Heart left ventricle (tissue), 16 donors: Measurements from ENCODE around the gene GNG7. TPM values are rescaled to one million over a fixed set of nuclear protein-coding genes. Genes with fewer than 3 reads are reported as not detected.
A peak's percentile ranks its signal among the peaks of the same experiment; 100 is the strongest.

Experiments
- ATAC-seq, 4 donors: fragments of 200-7000 bp; cut with Tn5 transposase; one replicate each; pipeline ENCODE4 v1.9.1; 2020 to 2022; ENCODE audit warnings: moderate library complexity in 4 of 4, mild to moderate bottlenecking in 3 of 4, moderate number of reproducible peaks in 1 of 4
- DNase-seq, 5 donors: peaks; one replicate each; pipeline ENCODE4 v3.0.0-alpha.2; 2020
- H3K27ac ChIP-seq, 12 donors: fragments of 200-600 bp; sonication (generic) in 4 of 12; one replicate each; pipeline versions ENCODE4 v1.5.0 to v1.8.0; 2016 to 2022; ENCODE audit warnings: mild to moderate bottlenecking in 2 of 12
- H3K27me3 ChIP-seq, 9 donors: fragments of 200-600 bp; sonication (generic) in 2 of 9; one replicate each; pipeline versions ENCODE4 v1.5.1 to v1.8.0; 2016 to 2022; ENCODE audit warnings: mild to moderate bottlenecking in 3 of 9
- H3K36me3 ChIP-seq, 9 donors: fragments of 200-600 bp; sonication (generic) in 2 of 9; one replicate each; pipeline versions ENCODE4 v1.5.0 to v1.8.0; 2018 to 2022; ENCODE audit warnings: mild to moderate bottlenecking in 2 of 9
- H3K4me1 ChIP-seq, 12 donors: fragments of 200-600 bp; sonication (generic) in 4 of 12; one replicate each; pipeline versions ENCODE4 v1.5.0 to v1.8.0; 2016 to 2022; ENCODE audit warnings: mild to moderate bottlenecking in 3 of 12
- H3K4me3 ChIP-seq, 12 donors: fragments of 200-600 bp; sonication (generic) in 4 of 12; one replicate each; pipeline versions ENCODE4 v1.5.0 to v1.8.0; 2017 to 2022; ENCODE audit warnings: mild to moderate bottlenecking in 9 of 12, moderate library complexity in 4 of 12
- H3K9me3 ChIP-seq, 12 donors: fragments of 200-600 bp; sonication (generic) in 4 of 12; one replicate each; pipeline versions ENCODE4 v1.5.0 to v1.8.0; 2016 to 2022; ENCODE audit warnings: mild to moderate bottlenecking in 1 of 12
- POLR2A ChIP-seq, 2 donors: fragments of 450-650 bp; IDR thresholded peaks; one replicate each; pipeline ENCODE4 v1.6.1; 2017; ENCODE audit warnings: antibody characterized with exemption in 2 of 2, mild to moderate bottlenecking in 2 of 2, moderate library complexity in 2 of 2
- WGBS, 4 donors: extraction: QIAGEN DNeasy Blood & Tissue Kit in 2 of 4; methylation state at CpG; one replicate each; pipeline versions ENCODE4 v1.1.5 to v1.1.7; 2013 to 2018; 5-methylcytosine and 5-hydroxymethylcytosine counted together
- intact Hi-C, 10 donors: fragments of 100-400 bp; cut with DNase I; formaldehyde crosslinking; loops; one replicate each; pipeline versions ENCODE4 v1.11.1 to v1.14.2; 2022
- polyA plus RNA-seq, 2 donors: library from polyadenylated mRNA; stranded (reverse); fragments of 200-250 nt; gene quantifications; one replicate each; pipeline ENCODE4 v1.2.3, GENCODE V29; 2013
- total RNA-seq, 9 donors: library from RNA; depleted of rRNA in 2 of 9; stranded (reverse); fragments of >200 nt in 2 of 9; fragmentation: NEBNext Ultra II Directional in 3 of 9; extraction: Animal tissue kit (Norgen Biotek cat#: 25700) in 3 of 9; gene quantifications; one replicate each; pipeline versions ENCODE4 v1.1.0 to v1.2.4, GENCODE V29; 2016 to 2023
- TF ChIP-seq, protein P1 (sequence below), 12 donors: fragments of 200-600 bp; sonication (generic) in 4 of 12; IDR thresholded peaks; one replicate each; pipeline versions ENCODE4 v1.5.0 to v1.8.0; 2018 to 2022; ENCODE audit warnings: antibody characterized with exemption in 12 of 12, mild to moderate bottlenecking in 5 of 12
- donor health status: ischemic (EF 13 %, LVEDD 7.1; RV severe dilation, severe dysfunction).
- donor health status: healthy with polysubstance abuse.
- donor health status: DM: no; HTN: yes; CAD: no.
- donor health status: DM: no; HTN: no; CAD: no.
- donor health status: ischemic (EF 25% LVEDD 6.9; RV normal size, moderate dysfunction).
- donor health status: ischemic (EF 25% LVEDD 5.7; RV mildly dilated, moderate dysfunction).
- donor health status: healthy.
- donor health status: DM: yes; HTN: yes; CAD: no.
- donor health status: ischemic (EF 35%, LVEDD 5.7; RV mildly dilated, moderate dysfunction).
- donor health status: nonischemic (EF 11% LVEDD 7.7; RV severe dilation, severe dysfunction).
- donor health status: DM: yes; HTN: yes; CAD: no.
- donor health status: PGD.
- donor health status: ischemic (EF 29% LVEDD 5.4; RV normal size, mild dysfunction).
- donor health status: nonischemic (EF 23%, LVEDD 6.1; RV moderate dilation, normal function).

The GNG7 gene
- total and polyA plus RNA-seq, 11 donors: 11.7 to 46.4 (median 24.0) TPM

DNA sequence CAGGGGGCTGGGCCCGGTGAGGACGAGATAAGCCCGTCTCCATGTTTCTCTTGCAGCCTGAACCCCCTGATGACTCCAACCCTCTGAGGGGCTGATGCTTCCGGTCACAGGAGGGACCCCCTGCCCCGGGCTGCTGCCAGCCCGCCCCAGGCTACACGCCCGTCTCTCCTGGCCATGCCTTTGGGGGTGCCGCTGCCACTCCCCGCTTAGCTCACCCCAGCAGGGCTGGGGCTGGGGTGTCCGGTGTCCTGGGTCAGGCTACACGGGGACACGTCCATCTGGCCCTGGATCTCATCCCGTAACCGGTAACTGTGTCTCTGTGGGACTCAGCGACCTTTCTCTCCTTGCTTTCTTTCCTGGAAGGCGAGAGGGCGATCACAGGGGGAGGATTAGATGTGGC, 185.8 kb downstream of the GNG7 start:
- TF ChIP-seq, protein P1, sequence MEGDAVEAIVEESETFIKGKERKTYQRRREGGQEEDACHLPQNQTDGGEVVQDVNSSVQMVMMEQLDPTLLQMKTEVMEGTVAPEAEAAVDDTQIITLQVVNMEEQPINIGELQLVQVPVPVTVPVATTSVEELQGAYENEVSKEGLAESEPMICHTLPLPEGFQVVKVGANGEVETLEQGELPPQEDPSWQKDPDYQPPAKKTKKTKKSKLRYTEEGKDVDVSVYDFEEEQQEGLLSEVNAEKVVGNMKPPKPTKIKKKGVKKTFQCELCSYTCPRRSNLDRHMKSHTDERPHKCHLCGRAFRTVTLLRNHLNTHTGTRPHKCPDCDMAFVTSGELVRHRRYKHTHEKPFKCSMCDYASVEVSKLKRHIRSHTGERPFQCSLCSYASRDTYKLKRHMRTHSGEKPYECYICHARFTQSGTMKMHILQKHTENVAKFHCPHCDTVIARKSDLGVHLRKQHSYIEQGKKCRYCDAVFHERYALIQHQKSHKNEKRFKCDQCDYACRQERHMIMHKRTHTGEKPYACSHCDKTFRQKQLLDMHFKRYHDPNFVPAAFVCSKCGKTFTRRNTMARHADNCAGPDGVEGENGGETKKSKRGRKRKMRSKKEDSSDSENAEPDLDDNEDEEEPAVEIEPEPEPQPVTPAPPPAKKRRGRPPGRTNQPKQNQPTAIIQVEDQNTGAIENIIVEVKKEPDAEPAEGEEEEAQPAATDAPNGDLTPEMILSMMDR (IDR thresholded peaks at IDR 0.05): no peak
- no peak for TF ChIP-seq POLR2A (IDR thresholded peaks at IDR 0.05)
- Histone ChIP-seq H3K4me1 (peaks cover 0 to 13% (median 0%) of the 10 kb centered on the region in 12 donors), H3K9me3 (no peaks in the 10 kb centered on the region), H3K27ac (no peak overlapping the region), H3K4me3 (no peak overlapping the region), H3K27me3 (no peaks in the 10 kb centered on the region), H3K36me3 (no peaks in the 10 kb centered on the region)
- intact Hi-C loops: no loop called here
- no peak for ATAC-seq
- DNase-seq: no peak
- WGBS, 4 donors: 71 to 90% (median 81%) methylated on average over 11 to 18 of the region's 18 CpGs

DNA sequence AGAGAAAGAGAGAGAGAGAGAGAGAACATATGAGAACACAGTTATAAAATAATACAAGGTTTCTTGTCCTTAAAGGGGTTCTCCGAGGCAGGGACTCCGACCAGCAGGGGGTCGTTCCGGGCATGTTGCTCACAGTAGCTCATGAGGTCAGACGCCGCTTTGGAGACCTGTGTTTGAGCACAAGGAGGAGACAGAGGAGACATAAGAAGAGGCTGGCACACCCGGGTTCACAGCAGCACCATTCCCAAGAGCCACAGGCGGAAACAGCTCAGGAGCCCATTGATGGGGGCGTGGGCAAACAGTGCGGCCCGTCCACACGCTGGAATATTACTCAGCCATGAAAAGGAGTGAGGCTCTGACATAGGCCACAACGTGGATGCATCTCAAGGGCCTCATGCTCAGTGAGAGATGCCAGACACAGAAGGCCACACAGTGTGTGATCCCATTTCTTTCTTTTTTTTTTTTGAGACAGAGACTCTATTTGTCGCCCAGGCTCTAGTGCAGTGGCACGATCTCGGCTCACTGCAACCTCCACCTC, 187.4 kb downstream of the GNG7 start:
- TF ChIP-seq, protein P1 (IDR thresholded peaks at IDR 0.05): no peak
- no peak for TF ChIP-seq POLR2A (IDR thresholded peaks at IDR 0.05)
- intact Hi-C loops: no loop called here
- WGBS, 4 donors: 95 to 97% (median 96%) methylated on average over 16 of the region's 16 CpGs
- no peak overlapping the region for H3K27ac ChIP-seq
- H3K36me3 ChIP-seq: no peaks in the 10 kb centered on the region
- H3K4me1 ChIP-seq: peaks cover 0 to 13% (median 0%) of the 10 kb centered on the region in 12 donors
- no peaks in the 10 kb centered on the region for H3K27me3 ChIP-seq
- no peak for DNase-seq
- H3K4me3 ChIP-seq: no peak overlapping the region
- H3K9me3 ChIP-seq: no peaks in the 10 kb centered on the region
- no peak for ATAC-seq

DNA sequence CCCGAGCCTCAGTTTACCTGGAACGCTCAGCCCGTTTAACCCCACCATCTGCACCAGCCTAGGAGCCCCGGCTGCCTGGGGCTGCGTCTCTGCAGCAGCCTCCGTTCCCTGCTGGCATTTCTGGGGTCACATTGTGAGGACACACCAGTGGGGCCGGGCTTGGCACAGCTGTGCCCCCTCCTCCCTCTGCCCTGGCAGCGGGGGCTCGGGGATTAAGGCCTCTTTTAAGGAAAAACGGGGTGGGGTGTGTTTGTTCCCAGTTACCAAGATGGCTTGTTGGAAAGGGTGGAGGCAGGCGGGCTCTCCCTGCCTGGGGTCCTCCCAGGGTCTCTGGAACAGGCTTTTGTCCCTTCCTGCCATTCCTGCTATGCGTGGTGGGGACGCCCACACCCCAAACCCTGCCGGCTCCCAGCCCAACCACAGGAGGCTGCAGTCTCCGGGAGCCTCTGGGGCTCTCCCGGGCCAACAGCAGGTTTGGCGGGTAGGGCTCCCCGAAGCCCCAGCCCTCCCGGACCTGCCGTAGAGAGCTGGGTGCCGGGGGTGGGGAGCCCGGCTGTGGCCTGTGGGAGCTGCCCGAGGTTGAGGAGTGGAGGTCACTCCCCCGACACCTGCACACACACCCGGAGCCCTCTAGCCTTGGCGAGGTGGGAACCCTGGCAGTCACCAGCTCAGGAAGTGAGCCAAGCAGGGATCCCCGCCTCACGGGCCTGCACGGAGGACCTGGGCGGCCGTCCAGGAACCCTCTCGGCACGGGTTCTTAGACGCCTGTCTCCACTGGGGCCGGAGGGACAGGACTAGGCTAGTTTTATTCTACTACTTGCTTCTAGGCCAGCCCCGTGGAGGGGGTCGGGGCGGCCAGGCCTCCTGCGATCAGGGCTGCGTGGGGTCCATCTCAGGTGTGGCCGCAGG, 189.7 kb downstream of the GNG7 start:
- WGBS, 4 donors: 62 to 72% (median 65%) methylated on average over 15 to 41 of the region's 41 CpGs
- Histone ChIP-seq H3K4me3 (no peak overlapping the region), H3K27me3 (no peaks in the 10 kb centered on the region), H3K36me3 (no peaks in the 10 kb centered on the region), H3K4me1 (peaks cover 0 to 7% (median 0%) of the 10 kb centered on the region in 12 donors), H3K27ac (no peak overlapping the region), H3K9me3 (no peaks in the 10 kb centered on the region)
- intact Hi-C loops: no loop called here
- TF ChIP-seq POLR2A (IDR thresholded peaks at IDR 0.05): no peak
- TF ChIP-seq, protein P1 (IDR thresholded peaks at IDR 0.05): no peak
- peak in 1 of 5 donors; percentile 9 for DNase-seq
- peak in 2 of 4 donors; percentile 27 to 39 for ATAC-seq

DNA sequence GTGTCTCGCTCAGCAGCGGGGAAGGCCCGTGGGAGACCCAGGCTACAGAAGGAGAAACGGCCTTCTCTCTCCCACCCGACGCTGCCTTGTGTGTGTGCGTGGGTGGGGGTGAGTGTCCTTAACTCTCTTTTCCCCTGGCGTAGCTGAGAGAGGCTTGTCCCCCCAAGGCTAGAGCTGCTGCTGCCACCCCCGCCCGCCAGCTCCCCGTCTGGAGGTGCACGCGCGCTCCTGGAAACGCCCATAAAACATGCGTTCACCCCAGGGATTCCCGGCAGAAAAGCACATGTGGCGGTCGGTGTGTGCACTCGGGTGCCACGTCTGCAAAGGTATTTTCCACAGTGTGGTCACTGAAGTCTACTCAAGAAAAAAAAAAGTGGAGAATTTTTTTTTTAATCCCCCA, 190.5 kb downstream of the GNG7 start:
- DNase-seq: no peak
- TF ChIP-seq, protein P1 (IDR thresholded peaks at IDR 0.05): no peak
- no peak for TF ChIP-seq POLR2A (IDR thresholded peaks at IDR 0.05)
- WGBS, 4 donors: 90 to 96% (median 91%) methylated on average over 18 to 21 of the region's 21 CpGs
- Histone ChIP-seq H3K36me3 (no peaks in the 10 kb centered on the region), H3K4me3 (no peak overlapping the region), H3K27ac (no peak overlapping the region), H3K27me3 (no peaks in the 10 kb centered on the region), H3K4me1 (peaks cover 0 to 4% (median 0%) of the 10 kb centered on the region in 12 donors), H3K9me3 (no peaks in the 10 kb centered on the region)
- intact Hi-C loops: no loop called here
- ATAC-seq: peak in 1 of 4 donors; percentile 11
